Mammary epithelial cell (primary cell): Measurements from ENCODE around the gene WDR48.

Experiments used
- EZH2 ChIP-seq: IDR thresholded peaks from 2 replicates; pipeline ENCODE4 v1.6.1; 2012; ENCODE audit warnings: low read length, inconsistent platforms, borderline replicate concordance
- TF ChIP-seq, protein P1 (sequence below), 2 donors: IDR thresholded peaks in 1 of 2; conservative IDR thresholded peaks in 1 of 2; 2 replicates each; pipeline ENCODE4 v1.5.1; 2011 to 2012; ENCODE audit warnings: inconsistent platforms in 2 of 2, low read length in 2 of 2, mild to moderate bottlenecking in 2 of 2, control low read depth in 1 of 2, low read depth in 1 of 2; ENCODE audit not compliant: insufficient read depth in 1 of 2; ENCODE audit errors: extremely low read depth in 1 of 2

DNA sequence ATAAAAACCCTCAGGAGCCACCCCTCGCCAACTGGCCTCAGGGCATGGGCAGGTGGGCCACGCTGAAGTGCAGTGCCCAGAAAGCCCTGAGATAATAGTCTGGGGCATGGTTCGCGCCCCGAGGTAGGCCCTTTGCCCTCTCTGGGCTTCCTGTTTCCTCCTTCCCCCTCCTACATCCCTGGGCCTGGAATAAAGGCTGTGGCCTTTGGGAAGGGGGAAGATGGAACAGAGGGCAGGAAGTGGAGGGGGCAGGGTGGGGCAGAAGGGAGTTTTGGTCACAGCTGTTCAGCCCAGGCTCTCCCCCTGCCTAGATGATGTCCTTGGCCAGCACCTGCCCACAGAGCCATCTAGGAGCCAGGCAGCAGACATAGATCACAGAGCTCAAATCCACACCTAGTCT lies 90.3 kb downstream of the WDR48 start:
- TF ChIP-seq, protein P1, sequence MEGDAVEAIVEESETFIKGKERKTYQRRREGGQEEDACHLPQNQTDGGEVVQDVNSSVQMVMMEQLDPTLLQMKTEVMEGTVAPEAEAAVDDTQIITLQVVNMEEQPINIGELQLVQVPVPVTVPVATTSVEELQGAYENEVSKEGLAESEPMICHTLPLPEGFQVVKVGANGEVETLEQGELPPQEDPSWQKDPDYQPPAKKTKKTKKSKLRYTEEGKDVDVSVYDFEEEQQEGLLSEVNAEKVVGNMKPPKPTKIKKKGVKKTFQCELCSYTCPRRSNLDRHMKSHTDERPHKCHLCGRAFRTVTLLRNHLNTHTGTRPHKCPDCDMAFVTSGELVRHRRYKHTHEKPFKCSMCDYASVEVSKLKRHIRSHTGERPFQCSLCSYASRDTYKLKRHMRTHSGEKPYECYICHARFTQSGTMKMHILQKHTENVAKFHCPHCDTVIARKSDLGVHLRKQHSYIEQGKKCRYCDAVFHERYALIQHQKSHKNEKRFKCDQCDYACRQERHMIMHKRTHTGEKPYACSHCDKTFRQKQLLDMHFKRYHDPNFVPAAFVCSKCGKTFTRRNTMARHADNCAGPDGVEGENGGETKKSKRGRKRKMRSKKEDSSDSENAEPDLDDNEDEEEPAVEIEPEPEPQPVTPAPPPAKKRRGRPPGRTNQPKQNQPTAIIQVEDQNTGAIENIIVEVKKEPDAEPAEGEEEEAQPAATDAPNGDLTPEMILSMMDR (conservative IDR thresholded peaks at IDR 0.05 in 1 of 2, IDR thresholded peaks at IDR 0.05 in 1 of 2; ENCODE audit: extremely low read depth in 1 of 2, insufficient read depth in 1 of 2, low read depth in 1 of 2, low read length in 2 of 2) = no peak
- no peak for TF ChIP-seq EZH2
